Left ventricle myocardium inferior (tissue), 1 donor: ENCODE measurements around the gene MYO10. TPM values are rescaled to one million over a fixed set of nuclear protein-coding genes. Genes with fewer than 3 reads are reported as not detected.

Experiments used
- DNase-seq: peaks from one replicate; pipeline ENCODE4 v3.0.0-alpha.2; 2020
- H3K27ac ChIP-seq: fragments of 200-600 bp; replicated peaks from 2 replicates; pipeline ENCODE4 v1.8.0; 2021
- H3K27me3 ChIP-seq: fragments of 200-600 bp; 2 replicates; pipeline ENCODE4 v1.8.0; 2021; ENCODE audit warnings: low read depth
- H3K36me3 ChIP-seq: fragments of 200-600 bp; 2 replicates; pipeline ENCODE4 v1.8.0; 2021
- H3K4me1 ChIP-seq: fragments of 200-600 bp; 2 replicates; pipeline ENCODE4 v1.8.0; 2021
- H3K4me3 ChIP-seq: fragments of 200-600 bp; 2 replicates; pipeline ENCODE4 v1.8.0; 2021; ENCODE audit warnings: mild to moderate bottlenecking, moderate library complexity
- H3K9me3 ChIP-seq: fragments of 200-600 bp; replicated peaks from 2 replicates; pipeline ENCODE4 v1.8.0; 2021
- CTCF ChIP-seq: fragments of 200-600 bp; IDR thresholded peaks from 2 replicates; pipeline ENCODE4 v1.8.0; 2021; ENCODE audit warnings: antibody characterized with exemption, mild to moderate bottlenecking, borderline replicate concordance
- intact Hi-C: fragments of 100-400 bp; cut with micrococcal nuclease; formaldehyde crosslinking; loops from one replicate; pipeline ENCODE4 v1.11.0; 2022
- total RNA-seq: library from RNA; stranded (reverse); fragmentation: NEBNext Ultra II Directional; extraction: Animal tissue kit (Norgen Biotek cat#: 25700); gene quantifications from one replicate; pipeline ENCODE4 v1.2.1, GENCODE V29; 2021
- donor health status: DM: no; HTN: yes; CAD: no; lungs with severe emphysema.

MYO10 gene
- total RNA-seq, 1 donor from 2014 or later: 5.0 TPM

DNA sequence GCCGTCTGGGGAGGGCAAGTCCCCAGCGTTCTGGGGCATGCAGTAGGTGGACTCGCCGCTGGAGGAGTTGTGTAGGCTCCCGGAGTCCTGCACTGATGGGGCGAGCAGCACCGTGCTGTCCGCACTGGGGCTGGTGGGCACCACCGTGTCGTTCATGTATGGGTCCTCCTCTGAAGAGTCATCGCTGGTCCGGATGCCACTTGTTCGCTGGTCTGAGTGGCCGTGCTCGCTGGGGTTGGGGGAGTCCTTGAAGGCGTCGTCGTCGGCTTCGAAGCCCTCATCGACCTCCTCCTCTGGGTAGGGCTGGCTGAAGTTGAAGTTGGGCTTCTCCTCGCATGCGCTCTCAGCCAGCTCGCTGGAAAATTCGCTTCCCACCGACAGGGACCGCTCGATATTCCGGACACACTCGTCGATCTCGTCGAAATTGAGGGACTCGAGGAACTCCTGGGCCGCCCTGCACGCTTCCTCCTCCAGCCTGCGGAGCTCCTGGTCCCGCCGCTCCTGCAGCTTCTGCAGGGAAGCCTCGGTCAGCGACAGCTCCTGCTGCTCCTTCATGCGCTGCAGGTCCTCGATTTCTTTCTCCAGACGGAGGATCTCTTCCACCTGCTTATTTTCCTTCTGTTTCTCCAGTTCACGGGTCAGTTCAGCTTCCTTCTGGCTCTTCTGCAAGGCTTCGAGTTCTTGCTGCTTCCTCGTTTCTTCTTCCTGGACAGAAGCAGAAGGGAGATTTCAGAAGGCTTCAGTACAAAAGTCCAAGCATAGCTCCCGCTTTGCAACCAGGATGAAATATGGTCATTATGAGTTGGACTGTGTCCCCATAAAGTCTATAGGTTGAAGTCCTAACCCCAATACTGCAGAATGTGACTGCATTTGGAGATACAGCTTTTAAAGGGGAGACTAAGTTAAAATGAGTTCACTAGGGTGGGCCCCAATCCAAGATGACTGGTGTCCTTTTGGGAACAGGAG lies 234.7 kb downstream of the MYO10 start:
- H3K36me3 ChIP-seq: peaks cover 20% of the 10 kb centered on the region
- H3K27me3 ChIP-seq: no peaks in the 10 kb centered on the region
- H3K27ac ChIP-seq: no peak overlapping the region
- no peak for TF ChIP-seq CTCF
- intact Hi-C loops: no loop called here
- H3K4me3 ChIP-seq: no peak overlapping the region
- no peak for DNase-seq
- no peaks in the 10 kb centered on the region for H3K9me3 ChIP-seq
- no peaks in the 10 kb centered on the region for H3K4me1 ChIP-seq

DNA sequence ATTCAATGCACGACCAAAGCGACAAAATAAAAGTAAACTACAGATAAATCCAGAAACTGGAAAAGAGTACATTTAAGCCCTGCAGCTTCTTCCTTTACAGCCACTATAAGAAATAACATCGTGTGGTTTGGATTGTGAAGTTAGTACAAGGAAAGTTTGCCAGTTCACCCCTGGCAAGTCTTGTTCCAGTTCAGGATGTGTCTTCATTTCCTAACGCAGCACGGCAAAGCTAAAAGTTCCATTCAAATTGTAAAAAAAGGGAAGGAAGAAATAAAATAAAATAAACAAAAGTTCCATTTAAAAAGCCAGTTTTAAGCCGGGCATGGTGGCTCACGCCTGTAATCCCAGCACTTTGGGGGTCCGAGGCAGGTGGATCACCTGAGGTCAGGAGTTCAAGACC lies 236.0 kb downstream of the MYO10 start:
- no peak for DNase-seq
- Histone ChIP-seq H3K4me3 (no peak overlapping the region), H3K9me3 (no peaks in the 10 kb centered on the region), H3K27me3 (no peaks in the 10 kb centered on the region), H3K27ac (no peak overlapping the region), H3K36me3 (peaks cover 20% of the 10 kb centered on the region), H3K4me1 (no peaks in the 10 kb centered on the region)
- intact Hi-C loops: no loop called here
- TF ChIP-seq CTCF: no peak

DNA sequence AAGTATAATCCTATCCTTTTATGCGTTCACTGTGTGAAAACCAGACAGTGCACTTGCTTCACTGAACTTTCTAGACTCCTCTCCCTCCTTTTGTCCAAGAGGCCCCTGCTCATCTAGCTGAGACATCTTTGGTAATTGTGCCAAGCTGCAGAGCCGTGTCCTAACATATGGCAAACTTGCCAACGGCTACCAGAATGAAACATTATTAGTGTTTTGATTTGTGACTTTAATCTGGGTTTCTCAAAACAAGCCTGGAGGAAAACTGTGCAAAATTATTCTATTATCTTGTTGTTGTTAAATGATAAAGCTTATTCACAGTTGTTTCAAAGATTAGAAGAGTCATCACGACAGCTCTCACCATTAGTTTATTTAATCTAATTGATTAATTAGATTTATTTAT lies 240.3 kb downstream of the MYO10 start:
- DNase-seq: no peak
- intact Hi-C loops: no loop called here
- no peak overlapping the region for H3K27ac ChIP-seq
- no peak overlapping the region for H3K4me3 ChIP-seq
- H3K9me3 ChIP-seq: no peaks in the 10 kb centered on the region
- peaks cover 8% of the 10 kb centered on the region for H3K36me3 ChIP-seq
- TF ChIP-seq CTCF: no peak
- H3K27me3 ChIP-seq: no peaks in the 10 kb centered on the region
- H3K4me1 ChIP-seq: no peaks in the 10 kb centered on the region

DNA sequence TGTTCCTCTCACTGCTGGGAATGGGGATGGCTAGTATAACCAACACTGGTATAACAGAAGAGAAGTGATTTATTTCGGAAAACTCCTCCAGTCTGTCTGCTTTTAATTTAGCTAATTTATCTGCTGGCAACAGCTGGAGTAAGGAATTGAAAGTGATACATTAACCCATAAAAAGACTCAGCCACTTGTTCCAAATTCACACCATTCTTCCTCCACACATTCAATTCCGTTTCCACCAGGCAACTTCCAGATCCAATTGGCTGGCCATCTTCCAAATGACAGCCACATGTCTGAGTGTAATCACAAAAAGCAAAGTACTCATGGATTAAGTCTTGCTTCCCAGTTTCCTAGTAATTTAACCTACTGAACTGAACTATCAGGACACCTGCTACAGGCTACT lies 242.2 kb downstream of the MYO10 start:
- no peaks in the 10 kb centered on the region for H3K27me3 ChIP-seq

GRCh38 chr5:16691731-16692130 lies 244.4 kb downstream of the MYO10 start:
- Histone ChIP-seq H3K36me3 (peaks cover 7% of the 10 kb centered on the region), H3K4me3 (no peak overlapping the region), H3K9me3 (no peaks in the 10 kb centered on the region), H3K27me3 (no peaks in the 10 kb centered on the region), H3K4me1 (no peaks in the 10 kb centered on the region), H3K27ac (no peak overlapping the region)
- no peak for TF ChIP-seq CTCF
- DNase-seq: no peak
- intact Hi-C loops: no loop called here

More for the DNA sequence above, 242.2 kb downstream of the MYO10 start:
- intact Hi-C loops: no loop called here
- Histone ChIP-seq H3K4me3 (no peak overlapping the region), H3K36me3 (peaks cover 11% of the 10 kb centered on the region), H3K4me1 (no peaks in the 10 kb centered on the region), H3K9me3 (no peaks in the 10 kb centered on the region), H3K27ac (no peak overlapping the region)
- TF ChIP-seq CTCF: no peak
- no peak for DNase-seq
